Mesendoderm (in vitro differentiated cells): ENCODE data around the gene PAPOLA.

ENCODE experiments used
- DNase-seq: peaks from one replicate; pipeline ENCODE4 v3.0.0; 2013
- H2AK5ac ChIP-seq: 2 replicates; pipeline ENCODE4 v1.6.1; 2013; ENCODE audit warnings: low read length, inconsistent platforms
- H2BK120ac ChIP-seq: 2 replicates; pipeline ENCODE4 v1.6.1; 2013; ENCODE audit warnings: low read depth, mild to moderate bottlenecking, low read length, moderate library complexity, mixed read lengths
- H2BK15ac ChIP-seq: replicated peaks from 2 replicates; pipeline ENCODE4 v1.6.1; 2013; ENCODE audit warnings: low read depth, mild to moderate bottlenecking, moderate library complexity
- H2BK5ac ChIP-seq: 2 replicates; pipeline ENCODE4 v1.6.1; 2013; ENCODE audit warnings: low read length, inconsistent platforms
- H3K18ac ChIP-seq: 2 replicates; pipeline ENCODE4 v1.6.1; 2013; ENCODE audit warnings: mild to moderate bottlenecking, low read length, mixed read lengths
- H3K23ac ChIP-seq: one replicate; pipeline ENCODE4 v1.6.1; 2013; ENCODE audit warnings: low read length
- H3K27ac ChIP-seq: 2 replicates; pipeline ENCODE4 v1.5.1; 2013; ENCODE audit warnings: low read depth, mild to moderate bottlenecking, inconsistent platforms, low read length, moderate library complexity
- H3K27me3 ChIP-seq: 2 replicates; pipeline ENCODE4 v1.6.1; 2013; ENCODE audit warnings: low read length, control low read depth, mild to moderate bottlenecking, inconsistent platforms; ENCODE audit not compliant: insufficient read depth, poor library complexity
- H3K36me3 ChIP-seq: 2 replicates; pipeline ENCODE4 v1.6.1; 2013; ENCODE audit warnings: low read length, inconsistent platforms; ENCODE audit not compliant: control insufficient read depth, insufficient read depth
- H3K4ac ChIP-seq: one replicate; pipeline ENCODE4 v1.6.1; 2013; ENCODE audit warnings: low read depth, mild to moderate bottlenecking, low read length, moderate library complexity
- H3K4me1 ChIP-seq: 2 replicates; pipeline ENCODE4 v1.6.1; 2013; ENCODE audit warnings: low read depth, low read length, inconsistent platforms; ENCODE audit not compliant: control insufficient read depth
- H3K4me2 ChIP-seq: 2 replicates; pipeline ENCODE4 v1.6.1; 2013; ENCODE audit warnings: low read length
- H3K4me3 ChIP-seq: 2 replicates; pipeline ENCODE4 v1.5.1; 2013; ENCODE audit warnings: mild to moderate bottlenecking, low read length
- H3K56ac ChIP-seq: one replicate; pipeline ENCODE4 v1.6.1; 2013; ENCODE audit warnings: low read length
- H3K79me1 ChIP-seq: 2 replicates; pipeline ENCODE4 v1.6.1; 2013; ENCODE audit warnings: low read length, inconsistent platforms
- H3K79me2 ChIP-seq: 2 replicates; pipeline ENCODE4 v1.6.1; 2013; ENCODE audit warnings: mild to moderate bottlenecking, low read length; ENCODE audit not compliant: control insufficient read depth, insufficient read depth
- H3K9ac ChIP-seq: 2 replicates; pipeline ENCODE4 v1.6.1; 2013; ENCODE audit warnings: low read length, inconsistent platforms
- H4K5ac ChIP-seq: one replicate; pipeline ENCODE4 v1.6.1; 2013; ENCODE audit warnings: low read length
- H4K8ac ChIP-seq: one replicate; pipeline ENCODE4 v1.6.1; 2013; ENCODE audit warnings: low read depth, mild to moderate bottlenecking, control low read depth, low read length, moderate library complexity
- WGBS: extraction: QIAGEN DNeasy Blood & Tissue Kit; methylation state at CpG from one replicate; pipeline ENCODE4 v1.1.7; 2013; ENCODE audit warnings: low lambda C conversion rate, missing lambda C conversion rate; ENCODE audit not compliant: insufficient coverage; ENCODE audit errors: extremely low coverage; 5-methylcytosine and 5-hydroxymethylcytosine counted together

PAPOLA gene

DNA sequence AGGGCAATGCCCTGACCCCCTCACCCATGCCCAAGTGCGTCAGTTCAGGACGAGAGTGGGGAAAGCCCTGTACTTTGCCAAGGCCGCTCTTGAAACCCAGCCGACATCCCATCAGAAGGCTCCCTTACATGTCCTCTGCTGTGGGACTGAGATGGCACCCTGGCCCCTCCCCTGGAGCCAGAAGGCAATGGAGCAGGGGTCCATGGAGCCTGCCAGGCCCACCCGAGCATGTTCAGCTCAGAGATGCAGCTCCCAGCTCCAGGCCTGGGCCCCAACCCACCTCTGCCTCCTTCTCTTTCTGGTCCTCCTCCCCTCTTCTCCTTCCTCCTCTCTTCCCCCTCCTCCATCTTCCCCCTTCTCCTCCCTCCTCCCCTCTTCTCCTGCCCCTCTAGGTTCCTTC, 95.5 kb downstream of the PAPOLA start:
- Histone ChIP-seq H3K23ac (no peak overlapping the region), H3K79me2 (no peaks in the 10 kb centered on the region), H2BK15ac (no peak overlapping the region), H3K18ac (no peak overlapping the region), H2BK120ac (no peak overlapping the region), H4K5ac (no peak overlapping the region), H3K4me2 (no peak overlapping the region), H3K9ac (no peak overlapping the region), H4K8ac (no peak overlapping the region), H3K56ac (no peak overlapping the region), H3K4me3 (no peak overlapping the region), H3K36me3 (no peaks in the 10 kb centered on the region), H3K27ac (no peak overlapping the region), H3K79me1 (no peaks in the 10 kb centered on the region), H3K27me3 (no peaks in the 10 kb centered on the region), H2BK5ac (no peak overlapping the region), H3K4ac (no peak overlapping the region), H2AK5ac (no peak overlapping the region), H3K4me1 (no peaks in the 10 kb centered on the region)
- DNase-seq: no peak
- no CpG with 5 or more reads among the region's 5 CpGs for WGBS

DNA sequence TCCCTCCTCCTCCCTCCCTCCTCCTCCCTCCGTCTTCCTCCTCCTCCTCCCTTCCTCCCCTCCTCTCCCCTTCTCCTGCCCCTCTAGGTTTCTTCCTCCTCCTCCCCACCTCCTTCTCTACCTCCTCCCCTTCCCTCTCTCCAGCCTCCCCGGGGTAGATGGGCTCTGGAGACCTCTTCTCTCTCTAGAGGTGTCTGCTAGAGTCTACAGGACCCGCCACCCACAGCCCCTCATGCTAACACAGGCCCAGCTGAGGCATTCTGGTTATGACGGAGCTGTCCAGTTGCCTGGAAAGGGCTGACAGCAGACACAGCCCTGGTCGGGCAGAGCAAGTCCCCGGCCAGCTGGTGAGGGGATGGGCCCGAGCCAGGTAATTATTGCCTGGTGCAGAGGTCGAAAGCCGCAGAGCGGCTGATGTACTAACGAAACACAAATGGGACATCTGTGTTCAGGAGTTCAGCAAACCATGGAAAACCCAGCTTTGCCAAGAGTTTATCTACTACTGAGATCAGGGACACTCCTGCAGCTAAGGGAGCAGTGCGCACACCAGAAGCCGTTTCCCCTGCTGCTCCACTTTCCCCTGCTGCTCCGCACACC, 96.2 kb downstream of the PAPOLA start:
- H3K23ac ChIP-seq: no peak overlapping the region
- no CpG with 5 or more reads among the region's 14 CpGs for WGBS
- no peak overlapping the region for H2AK5ac ChIP-seq
- no peaks in the 10 kb centered on the region for H3K4me1 ChIP-seq
- H3K79me2 ChIP-seq: no peaks in the 10 kb centered on the region
- no peak overlapping the region for H2BK5ac ChIP-seq
- no peaks in the 10 kb centered on the region for H3K36me3 ChIP-seq
- H3K79me1 ChIP-seq: no peaks in the 10 kb centered on the region
- H2BK15ac ChIP-seq: no peak overlapping the region
- no peak overlapping the region for H3K18ac ChIP-seq
- no peak overlapping the region for H3K56ac ChIP-seq
- H3K27me3 ChIP-seq: no peaks in the 10 kb centered on the region
- H3K4me2 ChIP-seq: no peak overlapping the region
- H3K27ac ChIP-seq: no peak overlapping the region
- no peak overlapping the region for H4K5ac ChIP-seq
- no peak overlapping the region for H4K8ac ChIP-seq
- no peak overlapping the region for H3K9ac ChIP-seq
- no peak overlapping the region for H2BK120ac ChIP-seq
- no peak overlapping the region for H3K4me3 ChIP-seq
- no peak for DNase-seq
- no peak overlapping the region for H3K4ac ChIP-seq

DNA sequence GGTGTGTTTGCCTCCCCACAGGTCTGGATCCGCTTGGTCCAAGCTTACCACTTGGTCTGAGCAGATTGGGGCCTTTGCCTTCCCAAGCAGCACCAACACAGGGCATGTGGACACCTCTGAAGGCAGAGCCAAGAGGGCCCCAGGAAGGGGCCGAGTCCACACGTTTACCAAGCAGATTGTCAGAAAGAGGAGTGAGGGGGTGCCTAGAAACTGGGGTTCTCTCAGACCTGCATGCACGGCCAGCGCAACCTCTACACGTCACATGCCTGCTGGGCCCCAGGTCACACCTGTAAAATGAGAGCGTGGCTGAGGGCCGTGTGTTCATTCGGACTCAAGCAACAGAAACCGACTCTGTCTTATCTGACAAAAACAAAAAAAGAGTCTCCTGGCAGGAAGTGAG, 96.9 kb downstream of the PAPOLA start:
- no peak overlapping the region for H3K4ac ChIP-seq
- H3K79me2 ChIP-seq: no peaks in the 10 kb centered on the region
- H3K9ac ChIP-seq: no peak overlapping the region
- no peaks in the 10 kb centered on the region for H3K27me3 ChIP-seq
- no peak overlapping the region for H2AK5ac ChIP-seq
- H3K27ac ChIP-seq: no peak overlapping the region
- H3K23ac ChIP-seq: no peak overlapping the region
- no peak overlapping the region for H4K8ac ChIP-seq
- no peak overlapping the region for H3K18ac ChIP-seq
- no peak overlapping the region for H3K4me3 ChIP-seq
- H2BK15ac ChIP-seq: no peak overlapping the region
- H2BK5ac ChIP-seq: no peak overlapping the region
- H4K5ac ChIP-seq: no peak overlapping the region
- no peaks in the 10 kb centered on the region for H3K79me1 ChIP-seq
- no peaks in the 10 kb centered on the region for H3K4me1 ChIP-seq
- no CpG with 5 or more reads among the region's 10 CpGs for whole genome bisulfite sequencing
- no peak overlapping the region for H3K4me2 ChIP-seq
- no peak for DNase-seq
- no peaks in the 10 kb centered on the region for H3K36me3 ChIP-seq
- H2BK120ac ChIP-seq: no peak overlapping the region
- no peak overlapping the region for H3K56ac ChIP-seq

DNA sequence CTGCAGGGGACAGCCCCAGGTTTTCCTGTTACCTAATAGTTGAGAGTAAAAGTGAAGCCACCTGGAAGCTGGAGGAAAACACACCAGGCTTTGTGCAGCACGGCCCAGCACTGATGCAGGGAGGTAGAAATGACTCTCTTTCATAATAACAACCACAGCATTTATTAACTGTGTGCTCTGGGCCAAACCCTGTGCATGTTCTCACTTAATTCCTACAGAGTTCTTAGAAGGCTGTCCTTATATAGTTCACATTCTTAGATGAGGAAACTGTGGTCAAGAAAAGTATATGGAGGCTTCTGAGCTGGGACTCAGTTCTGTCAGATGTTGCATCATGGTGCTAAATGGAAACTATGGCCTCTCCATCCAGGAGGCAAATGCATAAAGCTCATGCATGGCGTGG, 100.0 kb downstream of the PAPOLA start:
- Histone ChIP-seq H3K27ac (no peak overlapping the region), H4K8ac (no peak overlapping the region), H3K23ac (no peak overlapping the region), H2BK5ac (no peak overlapping the region), H3K79me2 (no peaks in the 10 kb centered on the region), H3K27me3 (no peaks in the 10 kb centered on the region), H3K4me3 (no peak overlapping the region), H3K79me1 (no peaks in the 10 kb centered on the region), H3K56ac (no peak overlapping the region), H3K4ac (no peak overlapping the region), H3K4me1 (no peaks in the 10 kb centered on the region), H2BK120ac (no peak overlapping the region), H3K4me2 (no peak overlapping the region), H3K18ac (no peak overlapping the region), H3K9ac (no peak overlapping the region), H2AK5ac (no peak overlapping the region), H3K36me3 (no peaks in the 10 kb centered on the region), H4K5ac (no peak overlapping the region), H2BK15ac (no peak overlapping the region)
- no peak for DNase-seq
- no CpG with 5 or more reads among the region's 2 CpGs for WGBS

DNA sequence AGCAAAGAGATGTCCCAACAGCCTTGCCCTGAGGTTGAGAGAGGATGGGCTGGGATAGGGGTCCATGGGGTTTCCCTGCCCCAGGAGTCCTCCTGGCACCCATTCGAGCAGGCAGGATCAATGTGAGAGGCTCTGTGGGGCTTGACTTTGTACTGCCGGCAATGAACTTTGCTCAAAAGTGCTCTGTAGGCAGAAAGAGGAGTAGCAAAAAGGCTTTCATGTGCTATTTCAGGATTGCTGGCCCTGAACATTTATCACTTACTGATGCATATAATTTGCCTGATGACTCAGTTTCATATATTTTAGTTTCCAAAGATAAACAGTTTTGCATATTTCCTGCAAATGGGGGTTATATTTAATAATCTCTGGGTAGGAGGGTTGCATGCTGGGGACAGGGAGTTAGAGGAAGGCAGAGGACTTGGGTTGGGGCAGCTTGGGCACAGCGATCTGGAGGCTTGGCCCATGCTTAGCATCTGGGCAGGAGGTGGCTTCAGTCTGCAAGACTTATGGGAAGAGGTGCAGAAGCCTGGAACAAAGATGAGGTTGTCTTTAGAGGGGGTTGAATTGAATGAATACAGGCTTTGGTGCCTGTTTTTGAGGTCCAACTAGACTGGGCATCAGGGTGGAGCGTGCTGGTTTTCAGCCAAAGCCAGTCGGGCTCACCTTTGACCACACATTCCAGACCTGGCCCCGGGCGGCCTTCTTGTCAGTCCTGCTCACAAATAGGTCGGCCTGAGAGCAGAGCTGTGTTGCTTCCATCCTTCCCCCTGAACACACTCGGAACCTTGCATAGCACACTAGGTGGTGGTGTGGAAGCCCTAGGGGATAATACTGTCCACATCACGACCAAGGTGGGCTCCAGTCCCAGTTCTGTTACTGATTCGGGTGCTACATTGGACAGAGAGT, 101.4 kb downstream of the PAPOLA start:
- WGBS: no CpG with 5 or more reads among the region's 11 CpGs
- H2BK5ac ChIP-seq: no peak overlapping the region
- H4K5ac ChIP-seq: no peak overlapping the region
- no peak overlapping the region for H2BK15ac ChIP-seq
- no peaks in the 10 kb centered on the region for H3K79me2 ChIP-seq
- H3K9ac ChIP-seq: no peak overlapping the region
- no peak overlapping the region for H3K4ac ChIP-seq
- H2BK120ac ChIP-seq: no peak overlapping the region
- no peak overlapping the region for H4K8ac ChIP-seq
- no peak overlapping the region for H3K4me3 ChIP-seq
- H3K27me3 ChIP-seq: no peaks in the 10 kb centered on the region
- no peak overlapping the region for H3K23ac ChIP-seq
- no peaks in the 10 kb centered on the region for H3K36me3 ChIP-seq
- DNase-seq: no peak
- no peaks in the 10 kb centered on the region for H3K79me1 ChIP-seq
- H2AK5ac ChIP-seq: no peak overlapping the region
- H3K4me2 ChIP-seq: no peak overlapping the region
- no peak overlapping the region for H3K18ac ChIP-seq
- no peaks in the 10 kb centered on the region for H3K4me1 ChIP-seq
- no peak overlapping the region for H3K56ac ChIP-seq
- H3K27ac ChIP-seq: no peak overlapping the region
